Mammary epithelial cell (primary cell): Measurements from ENCODE around the gene MED1.

Experiments used
- EZH2 ChIP-seq: IDR thresholded peaks from 2 replicates; pipeline ENCODE4 v1.6.1; 2012; ENCODE audit warnings: low read length, inconsistent platforms, borderline replicate concordance
- TF ChIP-seq, protein P1 (sequence below), 2 donors: IDR thresholded peaks in 1 of 2; conservative IDR thresholded peaks in 1 of 2; 2 replicates each; pipeline ENCODE4 v1.5.1; 2011 to 2012; ENCODE audit warnings: inconsistent platforms in 2 of 2, low read length in 2 of 2, mild to moderate bottlenecking in 2 of 2, control low read depth in 1 of 2, low read depth in 1 of 2; ENCODE audit not compliant: insufficient read depth in 1 of 2; ENCODE audit errors: extremely low read depth in 1 of 2

DNA sequence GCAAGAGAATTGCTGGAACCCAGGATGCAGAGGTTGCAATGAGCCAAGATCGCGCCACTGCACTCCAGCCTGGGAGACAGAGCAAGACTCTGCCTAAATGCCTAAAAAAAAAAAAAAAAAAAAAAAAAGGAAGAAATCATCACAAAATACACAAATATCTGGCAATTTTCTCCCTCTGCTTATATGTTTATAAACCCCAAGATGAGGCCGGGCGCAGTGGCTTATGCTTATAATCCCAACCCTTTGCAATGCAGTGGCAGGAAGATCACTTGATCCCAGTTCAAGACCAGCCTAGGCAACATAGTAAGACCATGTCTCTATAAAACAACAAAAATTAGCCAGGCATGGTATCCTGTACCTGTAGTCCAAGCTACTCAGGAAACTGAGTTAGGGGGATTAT, 21.5 kb downstream of the MED1 start:
- no peak for TF ChIP-seq EZH2
- TF ChIP-seq, protein P1, sequence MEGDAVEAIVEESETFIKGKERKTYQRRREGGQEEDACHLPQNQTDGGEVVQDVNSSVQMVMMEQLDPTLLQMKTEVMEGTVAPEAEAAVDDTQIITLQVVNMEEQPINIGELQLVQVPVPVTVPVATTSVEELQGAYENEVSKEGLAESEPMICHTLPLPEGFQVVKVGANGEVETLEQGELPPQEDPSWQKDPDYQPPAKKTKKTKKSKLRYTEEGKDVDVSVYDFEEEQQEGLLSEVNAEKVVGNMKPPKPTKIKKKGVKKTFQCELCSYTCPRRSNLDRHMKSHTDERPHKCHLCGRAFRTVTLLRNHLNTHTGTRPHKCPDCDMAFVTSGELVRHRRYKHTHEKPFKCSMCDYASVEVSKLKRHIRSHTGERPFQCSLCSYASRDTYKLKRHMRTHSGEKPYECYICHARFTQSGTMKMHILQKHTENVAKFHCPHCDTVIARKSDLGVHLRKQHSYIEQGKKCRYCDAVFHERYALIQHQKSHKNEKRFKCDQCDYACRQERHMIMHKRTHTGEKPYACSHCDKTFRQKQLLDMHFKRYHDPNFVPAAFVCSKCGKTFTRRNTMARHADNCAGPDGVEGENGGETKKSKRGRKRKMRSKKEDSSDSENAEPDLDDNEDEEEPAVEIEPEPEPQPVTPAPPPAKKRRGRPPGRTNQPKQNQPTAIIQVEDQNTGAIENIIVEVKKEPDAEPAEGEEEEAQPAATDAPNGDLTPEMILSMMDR (conservative IDR thresholded peaks at IDR 0.05 in 1 of 2, IDR thresholded peaks at IDR 0.05 in 1 of 2; ENCODE audit: extremely low read depth in 1 of 2, insufficient read depth in 1 of 2, low read depth in 1 of 2, low read length in 2 of 2), result no peak
